GM19025 (cell line): ENCODE data around the gene DEXI.
"Not testable (repeated sequence)": the region's sequence is repeated elsewhere in the genome, so short reads cannot be mapped to it uniquely, and the experiment has no call there.

ENCODE experiments used
- ATAC-seq: cut with Tn5 transposase; IDR thresholded peaks from one replicate; pipeline ENCODE4 v1.9.1; 2021; ENCODE audit warnings: mild to moderate bottlenecking, low read depth, moderate library complexity; ENCODE audit not compliant: unreplicated experiment

The DEXI gene

GRCh38 chr16:10930755-10931093 is 11.5 kb downstream of the DEXI start:
- ATAC-seq = no peak

- ATAC-seq = no peak
These were observed 12.2 kb downstream of the DEXI start for GRCh38 chr16:10929853-10930754.

GRCh38 chr16:10929097-10929496 is 13.2 kb downstream of the DEXI start:
- not testable (repeated sequence) for ATAC-seq

- no peak for ATAC-seq
These were observed 14.7 kb downstream of the DEXI start for GRCh38 chr16:10927497-10928112.

- ATAC-seq = no peak
These were observed 15.4 kb downstream of the DEXI start for GRCh38 chr16:10926867-10927266.

GRCh38 chr16:10926094-10926493 is 16.2 kb downstream of the DEXI start:
- no peak for ATAC-seq

- ATAC-seq = not testable (repeated sequence)
These were observed 17.0 kb downstream of the DEXI start for GRCh38 chr16:10925285-10925684.

- no peak for ATAC-seq
These were observed 18.5 kb downstream of the DEXI start for GRCh38 chr16:10923650-10924214.

GRCh38 chr16:10923146-10923649 is 19.1 kb downstream of the DEXI start:
- ATAC-seq = no peak

- no peak for ATAC-seq
These were observed 19.7 kb downstream of the DEXI start for GRCh38 chr16:10922328-10923145.

- ATAC-seq = no peak
These were observed 20.5 kb downstream of the DEXI start for GRCh38 chr16:10921536-10922327.

GRCh38 chr16:10920726-10921427 is 21.4 kb downstream of the DEXI start:
- no peak for ATAC-seq

GRCh38 chr16:10919003-10919351 is 23.3 kb downstream of the DEXI start:
- ATAC-seq = no peak

GRCh38 chr16:10918294-10919002 is 23.8 kb downstream of the DEXI start:
- ATAC-seq = no peak

- no peak for ATAC-seq
These were observed 25.7 kb downstream of the DEXI start for GRCh38 chr16:10916534-10916933.

- no peak for ATAC-seq
These were observed 31.0 kb downstream of the DEXI start for GRCh38 chr16:10911267-10911666.

GRCh38 chr16:10907757-10908045 is 34.6 kb downstream of the DEXI start:
- ATAC-seq = no peak

- ATAC-seq = no peak
These were observed 35.1 kb downstream of the DEXI start for GRCh38 chr16:10906914-10907756.
